GM18508 (cell line): ENCODE data around the gene GRID1.

Experiments used
- ATAC-seq: cut with Tn5 transposase; IDR thresholded peaks from one replicate; pipeline ENCODE4 v1.9.1; 2021; ENCODE audit warnings: moderate number of reproducible peaks; ENCODE audit not compliant: insufficient read depth, unreplicated experiment

The GRID1 gene

GRCh38 chr10:86317949-86318725, 48.5 kb downstream of the GRID1 start:
- ATAC-seq, result no peak

- ATAC-seq, result no peak
Observed at GRCh38 chr10:86316990-86317389, 49.6 kb downstream of the GRID1 start.

- ATAC-seq, result no peak
Observed at GRCh38 chr10:86316274-86316835, 50.2 kb downstream of the GRID1 start.

- ATAC-seq, result no peak
Observed at GRCh38 chr10:86315549-86315942, 51.0 kb downstream of the GRID1 start.

- no peak for ATAC-seq
Observed at GRCh38 chr10:86314616-86315548, 51.7 kb downstream of the GRID1 start.

- ATAC-seq, result no peak
Observed at GRCh38 chr10:86313621-86314041, 53.0 kb downstream of the GRID1 start.

GRCh38 chr10:86312701-86313270, 53.8 kb downstream of the GRID1 start:
- no peak for ATAC-seq

- ATAC-seq, result no peak
Observed at GRCh38 chr10:86311906-86312305, 54.7 kb downstream of the GRID1 start.

GRCh38 chr10:86311190-86311589, 55.4 kb downstream of the GRID1 start:
- ATAC-seq, result no peak

- ATAC-seq, result no peak
Observed at GRCh38 chr10:86310702-86311101, 55.9 kb downstream of the GRID1 start.

- no peak for ATAC-seq
Observed at GRCh38 chr10:86310291-86310690, 56.3 kb downstream of the GRID1 start.

- ATAC-seq, result no peak
Observed at GRCh38 chr10:86308056-86308455, 58.5 kb downstream of the GRID1 start.

GRCh38 chr10:86306628-86307278, 59.8 kb downstream of the GRID1 start:
- ATAC-seq, result no peak

GRCh38 chr10:86305521-86305920, 61.1 kb downstream of the GRID1 start:
- ATAC-seq, result no peak

GRCh38 chr10:86304436-86304835, 62.2 kb downstream of the GRID1 start:
- ATAC-seq, result no peak

GRCh38 chr10:86303626-86304025, 63.0 kb downstream of the GRID1 start:
- ATAC-seq, result no peak

- no peak for ATAC-seq
Observed at GRCh38 chr10:86301971-86302370, 64.6 kb downstream of the GRID1 start.

- ATAC-seq, result no peak
Observed at GRCh38 chr10:86300931-86301830, 65.4 kb downstream of the GRID1 start.

- no peak for ATAC-seq
Observed at GRCh38 chr10:86300399-86300925, 66.1 kb downstream of the GRID1 start.
